ENCODE data around the gene PFDN4. TPM values are rescaled to one million over a fixed set of nuclear protein-coding genes. Genes with fewer than 3 reads are reported as not detected.

PFDN4 gene
- total and polyA plus RNA-seq, 5 donors, result 19.6 to 88.6 (median 26.1) TPM

DNA sequence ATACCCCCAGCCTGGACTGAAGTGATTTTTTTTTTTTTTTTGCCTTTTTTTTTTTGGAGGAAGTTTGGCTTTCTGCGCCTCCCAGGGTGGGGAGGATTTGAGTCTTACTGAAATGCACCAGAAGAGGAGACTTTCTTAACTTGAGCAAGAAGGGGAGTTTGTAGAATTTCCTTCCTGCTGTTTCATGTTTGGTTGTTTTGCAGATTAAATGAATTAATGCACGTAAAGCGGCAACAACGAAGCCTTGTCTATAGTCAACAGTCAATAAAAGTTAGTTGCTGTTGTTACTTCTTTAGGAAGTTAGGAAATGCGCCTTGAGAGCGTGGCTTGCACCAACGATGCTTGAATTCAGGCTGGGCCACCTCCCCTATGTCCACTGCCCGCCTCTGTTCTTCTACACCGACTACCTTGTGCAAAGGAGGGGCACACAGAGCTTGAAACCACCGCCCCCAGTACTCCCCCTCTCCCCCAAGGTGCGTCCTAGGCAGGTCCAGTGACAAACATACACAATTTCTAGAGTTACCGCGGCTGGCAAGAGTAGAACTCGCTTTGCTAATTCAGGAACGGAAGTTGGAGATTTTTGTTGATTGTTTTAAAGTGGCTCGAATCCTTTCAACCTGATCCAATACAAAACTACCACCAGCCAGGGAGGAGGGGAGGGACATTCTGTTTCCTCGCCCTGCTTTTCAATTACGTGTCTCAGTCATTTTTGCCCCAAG, 33.3 kb upstream of the PFDN4 start:
- no peak overlapping the region for H3K27ac ChIP-seq (ENCODE audit: low read length)
- ATAC-seq (no peak), DNase-seq (peak in 1 of 3 donors; percentile 40)
- no peaks in the 10 kb centered on the region for H3K9me3 ChIP-seq (ENCODE audit: control insufficient read depth, low read length)
- WGBS, result 5% methylated on average over 18 of the region's 18 CpGs
- no peaks in the 10 kb centered on the region for H3K4me1 ChIP-seq (ENCODE audit: control insufficient read depth, insufficient read depth, low read length)
- intact Hi-C loops (cut with DNase I), result no loop called here
- H3K27me3 ChIP-seq (ENCODE audit: control insufficient read depth, insufficient read depth), result peaks cover 8% of the 10 kb centered on the region
- H3K4me3 ChIP-seq (ENCODE audit: low read length), result no peak overlapping the region

DNA sequence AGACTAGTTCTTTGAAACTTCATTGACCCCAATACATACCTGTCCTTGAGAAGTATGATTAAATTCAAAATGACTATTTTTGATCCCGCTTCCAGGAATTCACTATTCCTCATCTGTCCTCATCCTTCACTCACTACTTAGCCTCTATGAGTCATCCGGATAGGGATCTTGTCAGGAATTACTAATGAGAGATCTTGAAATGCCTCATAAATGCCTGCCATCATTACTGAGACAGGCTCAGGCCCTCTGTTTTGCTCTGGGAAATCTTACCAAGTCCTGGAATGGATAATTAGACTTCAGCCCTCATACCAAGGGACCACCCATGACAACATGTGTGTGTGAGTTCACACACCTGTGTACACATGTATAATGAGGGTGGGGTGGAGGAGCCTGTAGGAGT, 31.3 kb upstream of the PFDN4 start:
- 89% methylated on average over 2 of the region's 2 CpGs for WGBS
- Histone ChIP-seq H3K4me1 (ENCODE audit: control insufficient read depth, insufficient read depth, low read length) (no peaks in the 10 kb centered on the region), H3K27ac (ENCODE audit: low read length) (no peak overlapping the region), H3K9me3 (ENCODE audit: control insufficient read depth, low read length) (no peaks in the 10 kb centered on the region), H3K27me3 (ENCODE audit: control insufficient read depth, insufficient read depth) (peaks cover 5% of the 10 kb centered on the region), H3K4me3 (ENCODE audit: low read length) (no peak overlapping the region)
- ATAC-seq (no peak), DNase-seq (no peak)
- intact Hi-C loops (cut with DNase I), result no loop called here

DNA sequence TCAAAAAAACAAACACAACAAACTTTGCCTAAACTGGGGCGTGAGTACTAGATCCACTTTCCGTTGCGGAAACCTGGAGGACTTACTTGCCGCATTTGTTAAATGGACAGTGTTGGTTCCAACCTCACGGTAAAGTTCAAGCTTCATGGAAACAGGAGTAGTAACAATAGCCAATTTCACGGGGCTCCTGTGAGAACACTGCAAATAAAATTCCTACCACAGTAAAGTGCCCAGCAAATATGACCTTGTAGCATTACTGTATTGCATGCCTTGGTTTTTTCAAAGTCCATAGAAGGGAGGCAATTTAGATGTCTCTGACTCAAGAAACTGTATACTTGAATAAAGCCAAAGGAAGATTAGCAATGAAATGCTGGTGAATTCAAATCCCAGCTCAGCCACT, 30.5 kb upstream of the PFDN4 start:
- Histone ChIP-seq H3K27ac (ENCODE audit: low read length) (no peak overlapping the region), H3K9me3 (ENCODE audit: control insufficient read depth, low read length) (no peaks in the 10 kb centered on the region), H3K4me1 (ENCODE audit: control insufficient read depth, insufficient read depth, low read length) (no peaks in the 10 kb centered on the region), H3K27me3 (ENCODE audit: control insufficient read depth, insufficient read depth) (peaks cover under 1% of the 10 kb centered on the region), H3K4me3 (ENCODE audit: low read length) (no peak overlapping the region)
- intact Hi-C loops (cut with DNase I), result no loop called here
- WGBS, result 87% methylated on average over 6 of the region's 6 CpGs
- DNase-seq, result no peak
- ATAC-seq, result no peak

DNA sequence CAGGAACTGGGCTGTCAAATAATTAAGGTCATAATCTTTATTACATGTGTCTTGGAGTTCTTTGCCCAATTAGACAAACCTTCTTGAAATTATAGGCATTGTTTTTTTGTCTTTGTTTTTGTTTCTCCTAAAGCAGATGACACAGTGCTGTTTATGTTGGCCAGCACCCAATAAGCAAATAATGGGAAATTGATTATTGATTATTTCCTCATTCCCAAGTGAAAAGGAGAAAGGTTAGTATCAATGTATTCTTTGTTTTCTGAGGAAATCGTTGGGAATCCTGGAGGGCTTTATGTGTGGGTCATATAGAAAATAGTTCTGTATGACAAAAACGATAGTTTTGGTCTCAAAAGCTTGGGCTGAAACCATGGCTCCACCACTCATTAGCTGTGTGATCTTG, 29.6 kb upstream of the PFDN4 start:
- Histone ChIP-seq H3K27me3 (ENCODE audit: control insufficient read depth, insufficient read depth) (no peaks in the 10 kb centered on the region), H3K4me3 (ENCODE audit: low read length) (no peak overlapping the region), H3K9me3 (ENCODE audit: control insufficient read depth, low read length) (no peaks in the 10 kb centered on the region), H3K27ac (ENCODE audit: low read length) (no peak overlapping the region), H3K4me1 (ENCODE audit: control insufficient read depth, insufficient read depth, low read length) (no peaks in the 10 kb centered on the region)
- intact Hi-C loops (cut with DNase I), result no loop called here
- ATAC-seq, result no peak
- 62% methylated on average over 2 of the region's 2 CpGs for WGBS
- no peak for DNase-seq

DNA sequence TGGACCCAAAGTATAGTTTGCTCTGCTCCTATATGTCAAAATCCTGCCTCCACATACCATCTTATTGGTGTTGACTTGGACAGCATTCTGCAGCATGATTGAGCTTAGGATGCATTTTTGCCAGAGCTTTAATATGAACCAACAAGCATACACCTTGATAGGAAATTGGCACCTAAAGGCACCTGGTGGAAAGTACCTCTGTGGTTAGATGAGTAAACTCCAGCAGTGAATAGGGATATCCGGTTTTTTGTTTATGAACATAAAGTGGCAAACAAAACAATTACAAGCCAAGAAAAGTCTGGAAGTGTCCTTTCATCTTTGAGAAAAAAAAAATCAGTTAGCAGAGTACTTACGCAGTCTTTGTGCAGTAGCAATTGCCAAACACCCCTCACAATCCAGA, 27.9 kb upstream of the PFDN4 start:
- no peak overlapping the region for H3K27ac ChIP-seq (ENCODE audit: low read length)
- DNase-seq, result no peak
- 68% methylated on average over 2 of the region's 2 CpGs for WGBS
- H3K4me3 ChIP-seq (ENCODE audit: low read length), result no peak overlapping the region
- intact Hi-C loops (cut with DNase I), result no loop called here
- H3K9me3 ChIP-seq (ENCODE audit: control insufficient read depth, low read length), result no peaks in the 10 kb centered on the region
- H3K4me1 ChIP-seq (ENCODE audit: control insufficient read depth, insufficient read depth, low read length), result no peaks in the 10 kb centered on the region
- no peaks in the 10 kb centered on the region for H3K27me3 ChIP-seq (ENCODE audit: control insufficient read depth, insufficient read depth)
- no peak for ATAC-seq

DNA sequence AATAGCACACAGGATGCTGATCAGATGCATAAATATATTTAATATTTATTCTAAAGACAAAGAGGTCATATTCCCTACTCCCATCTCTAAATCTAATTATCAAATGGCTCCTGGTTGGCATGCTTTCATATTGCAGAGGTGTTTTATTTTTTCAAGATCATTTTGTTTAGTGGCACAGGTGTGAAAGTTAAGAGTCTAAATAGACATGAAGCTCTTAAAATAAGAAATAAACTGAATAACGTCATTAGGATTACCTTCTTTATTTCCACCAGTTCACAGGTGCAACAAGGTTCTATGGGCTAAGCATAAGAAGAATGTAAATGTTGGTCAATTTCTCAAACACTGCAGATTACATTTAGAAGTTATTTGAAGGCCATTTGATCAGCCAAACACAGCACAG, 27.0 kb upstream of the PFDN4 start:
- ATAC-seq (no peak), DNase-seq (no peak)
- H3K4me1 ChIP-seq (ENCODE audit: control insufficient read depth, insufficient read depth, low read length), result no peaks in the 10 kb centered on the region
- WGBS, result 86% methylated on average over 1 of the region's 1 CpG
- no peaks in the 10 kb centered on the region for H3K27me3 ChIP-seq (ENCODE audit: control insufficient read depth, insufficient read depth)
- intact Hi-C loops (cut with DNase I), result no loop called here
- no peak overlapping the region for H3K4me3 ChIP-seq (ENCODE audit: low read length)
- H3K27ac ChIP-seq (ENCODE audit: low read length), result no peak overlapping the region
- no peaks in the 10 kb centered on the region for H3K9me3 ChIP-seq (ENCODE audit: control insufficient read depth, low read length)

DNA sequence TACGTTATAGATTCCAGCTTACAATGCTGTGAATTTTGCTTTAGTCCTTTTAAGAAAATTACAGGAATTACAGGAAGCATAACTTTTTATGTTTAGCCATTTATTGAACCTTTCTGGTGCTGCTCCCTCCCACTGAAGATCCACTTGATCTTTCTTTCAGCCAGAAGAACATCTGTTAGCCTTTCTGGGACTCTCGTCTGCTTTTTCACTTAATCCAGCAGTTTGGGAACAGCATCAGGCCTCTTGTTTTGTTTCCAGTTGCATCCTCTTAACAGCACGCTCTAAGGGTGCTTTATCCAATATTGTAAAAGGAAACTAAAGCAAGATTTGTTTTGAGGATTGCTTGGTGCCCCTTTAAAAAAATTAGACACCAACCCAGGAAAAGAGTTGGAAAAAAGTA, 23.8 kb upstream of the PFDN4 start:
- intact Hi-C loops (cut with DNase I), result no loop called here
- H3K4me1 ChIP-seq (ENCODE audit: control insufficient read depth, insufficient read depth, low read length), result no peaks in the 10 kb centered on the region
- no peaks in the 10 kb centered on the region for H3K27me3 ChIP-seq (ENCODE audit: control insufficient read depth, insufficient read depth)
- H3K27ac ChIP-seq (ENCODE audit: low read length), result no peak overlapping the region
- DNase-seq (no peak), ATAC-seq (no peak)
- no peak overlapping the region for H3K4me3 ChIP-seq (ENCODE audit: low read length)
- WGBS, result 37% methylated on average over 3 of the region's 3 CpGs
- no peaks in the 10 kb centered on the region for H3K9me3 ChIP-seq (ENCODE audit: control insufficient read depth, low read length)

DNA sequence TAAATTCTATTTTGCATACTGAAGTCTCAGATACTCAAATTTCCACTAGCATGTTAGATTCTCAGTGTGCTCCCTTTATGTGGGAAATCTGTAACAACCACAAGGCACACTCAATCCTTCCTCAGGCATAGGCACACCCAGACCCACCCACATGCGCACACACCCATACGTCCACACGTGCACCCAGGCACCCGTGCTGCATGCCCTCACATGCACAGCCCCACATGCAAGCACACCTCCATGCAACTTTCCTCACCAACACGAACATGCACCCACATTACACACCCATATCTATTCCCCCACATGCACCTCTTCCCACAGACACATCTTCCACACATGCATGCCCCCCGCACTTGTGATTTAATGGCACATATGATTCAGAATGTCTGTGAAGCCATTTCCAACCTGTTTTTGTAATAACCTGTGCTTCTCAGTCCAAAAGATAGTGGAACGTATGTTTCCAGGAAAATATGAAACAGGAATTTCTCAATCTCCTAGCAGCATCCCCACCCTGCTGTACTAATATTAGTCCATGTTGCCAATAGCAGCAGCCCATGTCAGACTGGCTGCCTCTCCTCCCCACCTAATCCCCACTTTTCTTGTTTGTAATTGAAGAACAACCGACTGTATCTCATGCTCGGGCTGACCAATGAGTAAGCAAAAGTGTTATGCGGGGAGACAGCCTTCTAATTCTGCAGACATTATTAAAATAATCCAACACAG, 22.8 kb upstream of the PFDN4 start:
- no peak for DNase-seq
- intact Hi-C loops (cut with DNase I), result no loop called here
- 82% methylated on average over 10 of the region's 10 CpGs for WGBS
- ATAC-seq, result no peak
- no peak overlapping the region for H3K4me3 ChIP-seq (ENCODE audit: low read length)
- H3K4me1 ChIP-seq (ENCODE audit: control insufficient read depth, insufficient read depth, low read length), result no peaks in the 10 kb centered on the region
- no peaks in the 10 kb centered on the region for H3K9me3 ChIP-seq (ENCODE audit: control insufficient read depth, low read length)
- no peak overlapping the region for H3K27ac ChIP-seq (ENCODE audit: low read length)
- no peaks in the 10 kb centered on the region for H3K27me3 ChIP-seq (ENCODE audit: control insufficient read depth, insufficient read depth)

DNA sequence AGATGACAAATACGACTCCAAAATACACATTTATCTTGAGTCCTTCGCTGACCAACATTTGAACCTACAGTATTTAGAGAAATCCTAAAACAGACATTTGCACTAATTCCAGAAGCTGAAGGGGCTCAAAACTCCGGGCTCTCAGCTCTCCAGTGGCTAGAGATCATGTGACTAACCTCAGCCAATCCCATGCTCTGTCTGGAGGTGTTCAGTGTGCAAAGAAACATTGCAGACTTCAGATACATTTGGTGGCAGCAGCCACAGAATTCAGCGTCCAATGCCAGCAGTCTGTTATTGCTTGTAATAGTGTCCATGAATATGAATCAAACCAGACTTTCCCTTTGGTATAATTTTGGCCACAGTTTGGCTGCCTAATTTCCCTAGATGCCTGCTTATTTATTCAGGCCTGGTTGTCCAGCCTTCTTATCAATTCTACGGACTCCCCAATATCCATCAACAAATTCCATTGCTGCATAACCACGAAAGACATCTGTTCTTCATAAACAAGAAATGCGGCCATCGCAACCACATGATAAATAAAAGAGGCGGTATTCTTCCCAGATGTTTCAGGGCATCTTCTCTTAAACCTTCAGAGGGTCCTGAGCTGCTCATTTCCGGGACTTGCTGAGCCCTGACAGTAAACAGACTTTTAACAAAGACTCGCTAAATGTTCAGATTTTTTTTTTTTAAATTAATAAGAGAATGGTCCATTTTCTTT, 19.6 kb upstream of the PFDN4 start:
- intact Hi-C loops (cut with DNase I), result no loop called here
- H3K9me3 ChIP-seq (ENCODE audit: control insufficient read depth, low read length), result no peaks in the 10 kb centered on the region
- 68% methylated on average over 11 of the region's 11 CpGs for WGBS
- no peaks in the 10 kb centered on the region for H3K27me3 ChIP-seq (ENCODE audit: control insufficient read depth, insufficient read depth)
- no peak for DNase-seq
- H3K4me1 ChIP-seq (ENCODE audit: control insufficient read depth, insufficient read depth, low read length), result no peaks in the 10 kb centered on the region
- H3K4me3 ChIP-seq (ENCODE audit: low read length), result no peak overlapping the region
- no peak for ATAC-seq
- H3K27ac ChIP-seq (ENCODE audit: low read length), result no peak overlapping the region

DNA sequence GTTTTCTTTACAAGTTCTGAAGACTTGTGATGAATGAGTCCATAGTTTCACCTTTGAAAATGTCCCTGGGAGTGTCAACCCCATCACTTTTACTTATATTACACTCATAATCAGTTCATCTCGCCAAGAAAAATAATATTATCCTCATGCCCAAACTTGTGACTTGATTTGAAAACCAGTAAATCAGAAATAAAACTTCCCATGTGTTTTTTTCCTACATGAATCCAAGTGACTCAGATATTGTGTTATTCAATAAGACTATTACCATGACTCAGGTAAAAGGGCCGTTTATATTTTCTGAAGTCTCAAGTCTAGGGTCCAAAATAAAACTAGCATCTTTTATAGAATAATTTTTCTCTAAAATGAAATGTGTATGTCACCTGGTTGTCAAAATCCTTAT, 18.3 kb upstream of the PFDN4 start:
- intact Hi-C loops (cut with DNase I), result no loop called here
- Histone ChIP-seq H3K4me1 (ENCODE audit: control insufficient read depth, insufficient read depth, low read length) (no peaks in the 10 kb centered on the region), H3K4me3 (ENCODE audit: low read length) (no peak overlapping the region), H3K27ac (ENCODE audit: low read length) (no peak overlapping the region), H3K9me3 (ENCODE audit: control insufficient read depth, low read length) (no peaks in the 10 kb centered on the region), H3K27me3 (ENCODE audit: control insufficient read depth, insufficient read depth) (no peaks in the 10 kb centered on the region)
- no peak for ATAC-seq
- 60% methylated on average over 2 of the region's 2 CpGs for WGBS
- no peak for DNase-seq

DNA sequence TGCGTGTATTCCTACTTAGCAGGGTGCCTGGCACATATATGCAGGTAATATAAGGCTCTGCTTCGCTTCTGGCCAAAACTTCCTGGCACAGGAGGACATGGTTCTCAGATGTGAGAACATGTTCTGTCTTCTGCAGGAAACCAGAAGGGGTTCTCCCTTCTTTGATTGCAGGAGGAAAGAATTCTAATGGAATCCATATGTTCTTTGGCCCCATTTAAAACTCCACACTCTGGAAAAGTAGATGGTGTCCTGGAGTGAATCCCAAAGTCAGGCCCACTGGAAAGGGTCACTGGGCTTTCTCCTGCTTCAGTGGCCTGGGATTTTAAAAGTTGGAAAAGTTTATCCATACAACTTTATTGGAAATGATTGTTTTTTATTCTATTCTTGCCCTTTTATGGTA, 17.7 kb upstream of the PFDN4 start:
- DNase-seq, result no peak
- intact Hi-C loops (cut with DNase I), result no loop called here
- Histone ChIP-seq H3K9me3 (ENCODE audit: control insufficient read depth, low read length) (no peaks in the 10 kb centered on the region), H3K27ac (ENCODE audit: low read length) (no peak overlapping the region), H3K4me1 (ENCODE audit: control insufficient read depth, insufficient read depth, low read length) (no peaks in the 10 kb centered on the region), H3K4me3 (ENCODE audit: low read length) (no peak overlapping the region), H3K27me3 (ENCODE audit: control insufficient read depth, insufficient read depth) (no peaks in the 10 kb centered on the region)
- WGBS, result 92% methylated on average over 2 of the region's 2 CpGs
- ATAC-seq, result no peak
